ENCODE data around the gene FTH1.

DNA sequence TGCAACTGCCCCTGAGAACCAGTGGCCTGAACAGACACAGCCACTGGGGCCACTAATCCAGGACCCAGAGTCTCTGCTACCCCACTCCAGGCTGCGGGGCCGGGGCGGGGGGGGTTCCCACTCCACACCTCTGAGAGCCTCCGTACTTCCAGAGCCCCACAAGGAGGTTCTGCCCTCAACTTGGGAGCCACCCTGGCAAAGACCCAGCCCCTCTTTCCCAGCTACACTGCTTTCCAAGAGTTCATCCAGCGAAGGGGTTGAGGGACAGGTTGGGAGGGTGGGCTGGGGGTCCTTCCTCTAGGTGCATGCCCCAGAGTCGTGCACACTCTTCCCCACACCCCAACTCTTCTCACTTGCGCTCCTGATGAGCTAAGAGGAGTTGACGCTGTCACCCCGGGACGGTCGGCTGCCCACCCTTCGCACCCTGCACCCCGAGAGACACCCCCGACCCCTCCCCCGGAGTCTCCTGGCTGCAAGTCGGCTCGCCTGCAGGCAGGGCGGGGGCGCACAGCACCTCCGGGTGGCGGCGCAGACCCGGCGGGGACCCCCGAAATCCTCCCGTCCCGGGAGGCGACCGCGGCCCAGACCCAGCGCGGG is 50.6 kb downstream of the FTH1 start:
- TF ChIP-seq, protein P1, sequence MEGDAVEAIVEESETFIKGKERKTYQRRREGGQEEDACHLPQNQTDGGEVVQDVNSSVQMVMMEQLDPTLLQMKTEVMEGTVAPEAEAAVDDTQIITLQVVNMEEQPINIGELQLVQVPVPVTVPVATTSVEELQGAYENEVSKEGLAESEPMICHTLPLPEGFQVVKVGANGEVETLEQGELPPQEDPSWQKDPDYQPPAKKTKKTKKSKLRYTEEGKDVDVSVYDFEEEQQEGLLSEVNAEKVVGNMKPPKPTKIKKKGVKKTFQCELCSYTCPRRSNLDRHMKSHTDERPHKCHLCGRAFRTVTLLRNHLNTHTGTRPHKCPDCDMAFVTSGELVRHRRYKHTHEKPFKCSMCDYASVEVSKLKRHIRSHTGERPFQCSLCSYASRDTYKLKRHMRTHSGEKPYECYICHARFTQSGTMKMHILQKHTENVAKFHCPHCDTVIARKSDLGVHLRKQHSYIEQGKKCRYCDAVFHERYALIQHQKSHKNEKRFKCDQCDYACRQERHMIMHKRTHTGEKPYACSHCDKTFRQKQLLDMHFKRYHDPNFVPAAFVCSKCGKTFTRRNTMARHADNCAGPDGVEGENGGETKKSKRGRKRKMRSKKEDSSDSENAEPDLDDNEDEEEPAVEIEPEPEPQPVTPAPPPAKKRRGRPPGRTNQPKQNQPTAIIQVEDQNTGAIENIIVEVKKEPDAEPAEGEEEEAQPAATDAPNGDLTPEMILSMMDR (IDR thresholded peaks at IDR 0.05), result no peak
- no peak for TF ChIP-seq POLR2A (IDR thresholded peaks at IDR 0.05)

Data from Peyer's patch (tissue), 4 donors.